ENCODE data around the gene AMZ2. TPM values are rescaled to one million over a fixed set of nuclear protein-coding genes. Genes with fewer than 3 reads are reported as not detected.

Gene AMZ2
- total RNA-seq, 2 donors from 2014 or later, result 31.5 to 44.1 TPM

DNA sequence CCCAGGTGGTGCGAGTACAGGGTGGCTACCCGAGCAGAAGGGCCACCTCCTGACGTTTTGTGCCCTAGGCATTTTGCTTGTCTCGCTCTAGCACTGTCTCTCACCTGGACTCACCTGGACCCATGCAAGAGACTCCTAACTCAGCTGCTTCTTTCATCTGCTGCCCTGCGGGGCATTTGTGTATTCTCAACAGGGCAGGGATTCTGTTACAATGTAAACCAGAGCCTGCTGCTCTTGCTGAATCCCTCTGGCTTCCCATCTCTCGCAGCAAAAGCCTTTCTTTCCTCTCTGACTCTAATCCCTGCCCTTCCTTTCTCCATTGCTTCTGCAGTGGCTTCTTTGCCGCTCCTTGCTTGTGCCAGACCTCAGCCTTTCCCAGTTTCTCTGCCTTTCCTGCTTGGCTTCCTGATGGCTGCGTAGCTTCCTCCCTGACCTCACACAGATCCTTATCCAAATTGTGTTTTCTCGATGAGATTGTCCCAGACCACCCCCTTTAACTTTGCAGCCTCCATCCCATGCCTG, 53.7 kb downstream of the AMZ2 start:
- Histone ChIP-seq H3K9ac (ENCODE audit: low read depth in 2 of 2, low read length in 2 of 2) (no peak overlapping the region), H3K4me1 (no peaks in the 10 kb centered on the region), H3K4me3 (no peak overlapping the region), H3K36me3 (no peaks in the 10 kb centered on the region), H3K27ac (no peak overlapping the region), H3K9me3 (no peaks in the 10 kb centered on the region), H3K27me3 (no peaks in the 10 kb centered on the region)
- TF ChIP-seq, protein P1, sequence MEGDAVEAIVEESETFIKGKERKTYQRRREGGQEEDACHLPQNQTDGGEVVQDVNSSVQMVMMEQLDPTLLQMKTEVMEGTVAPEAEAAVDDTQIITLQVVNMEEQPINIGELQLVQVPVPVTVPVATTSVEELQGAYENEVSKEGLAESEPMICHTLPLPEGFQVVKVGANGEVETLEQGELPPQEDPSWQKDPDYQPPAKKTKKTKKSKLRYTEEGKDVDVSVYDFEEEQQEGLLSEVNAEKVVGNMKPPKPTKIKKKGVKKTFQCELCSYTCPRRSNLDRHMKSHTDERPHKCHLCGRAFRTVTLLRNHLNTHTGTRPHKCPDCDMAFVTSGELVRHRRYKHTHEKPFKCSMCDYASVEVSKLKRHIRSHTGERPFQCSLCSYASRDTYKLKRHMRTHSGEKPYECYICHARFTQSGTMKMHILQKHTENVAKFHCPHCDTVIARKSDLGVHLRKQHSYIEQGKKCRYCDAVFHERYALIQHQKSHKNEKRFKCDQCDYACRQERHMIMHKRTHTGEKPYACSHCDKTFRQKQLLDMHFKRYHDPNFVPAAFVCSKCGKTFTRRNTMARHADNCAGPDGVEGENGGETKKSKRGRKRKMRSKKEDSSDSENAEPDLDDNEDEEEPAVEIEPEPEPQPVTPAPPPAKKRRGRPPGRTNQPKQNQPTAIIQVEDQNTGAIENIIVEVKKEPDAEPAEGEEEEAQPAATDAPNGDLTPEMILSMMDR (IDR thresholded peaks at IDR 0.05), result no peak
- intact Hi-C loops (cut with DNase I), result no loop called here
- no peak for DNase-seq

GRCh38 chr17:68302066-68302564, 54.3 kb downstream of the AMZ2 start:
- intact Hi-C loops (cut with DNase I), result no loop called here
- Histone ChIP-seq H3K4me3 (no peak overlapping the region), H3K9me3 (no peaks in the 10 kb centered on the region), H3K27ac (no peak overlapping the region), H3K36me3 (no peaks in the 10 kb centered on the region), H3K27me3 (no peaks in the 10 kb centered on the region), H3K4me1 (no peaks in the 10 kb centered on the region), H3K9ac (ENCODE audit: low read depth in 2 of 2, low read length in 2 of 2) (no peak overlapping the region)
- DNase-seq, result no peak
- TF ChIP-seq, protein P1 (IDR thresholded peaks at IDR 0.05), result no peak

- H3K9me3 ChIP-seq, result no peaks in the 10 kb centered on the region
- H3K27ac ChIP-seq, result no peak overlapping the region
- intact Hi-C loops (cut with DNase I), result no loop called here
- no peak overlapping the region for H3K9ac ChIP-seq (ENCODE audit: low read depth in 2 of 2, low read length in 2 of 2)
- TF ChIP-seq, protein P1 (IDR thresholded peaks at IDR 0.05), result no peak
- no peak overlapping the region for H3K4me3 ChIP-seq
- H3K4me1 ChIP-seq, result no peaks in the 10 kb centered on the region
- no peaks in the 10 kb centered on the region for H3K27me3 ChIP-seq
- no peaks in the 10 kb centered on the region for H3K36me3 ChIP-seq
- DNase-seq, result no peak
These were observed 54.8 kb downstream of the AMZ2 start for GRCh38 chr17:68302666-68303065.

DNA sequence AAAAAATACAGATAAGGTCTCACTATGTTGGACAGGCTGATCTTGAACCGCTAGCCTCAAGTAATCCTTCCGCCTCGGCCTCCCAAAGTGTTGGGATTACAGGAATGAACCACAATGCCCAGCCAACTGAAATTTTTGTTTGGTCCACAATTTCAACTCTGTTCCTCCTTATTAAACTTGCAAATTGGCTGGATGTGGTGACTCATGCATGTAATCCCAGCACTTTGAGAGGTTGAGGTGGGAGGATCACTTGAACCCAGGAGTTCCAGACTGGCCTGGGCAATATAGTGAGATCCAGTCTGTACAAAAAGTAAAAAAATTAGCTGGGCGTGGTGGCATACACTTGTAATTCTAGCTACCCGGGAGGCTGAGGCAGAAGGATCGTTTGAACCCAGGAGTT, 56.9 kb downstream of the AMZ2 start:
- H3K9ac ChIP-seq (ENCODE audit: low read depth in 2 of 2, low read length in 2 of 2), result no peak overlapping the region
- H3K4me3 ChIP-seq, result no peak overlapping the region
- H3K27me3 ChIP-seq, result no peaks in the 10 kb centered on the region
- TF ChIP-seq, protein P1 (IDR thresholded peaks at IDR 0.05), result no peak
- H3K9me3 ChIP-seq, result no peaks in the 10 kb centered on the region
- H3K4me1 ChIP-seq, result no peaks in the 10 kb centered on the region
- H3K36me3 ChIP-seq, result no peaks in the 10 kb centered on the region
- DNase-seq, result no peak
- intact Hi-C loops (cut with DNase I), result no loop called here
- H3K27ac ChIP-seq, result no peak overlapping the region

DNA sequence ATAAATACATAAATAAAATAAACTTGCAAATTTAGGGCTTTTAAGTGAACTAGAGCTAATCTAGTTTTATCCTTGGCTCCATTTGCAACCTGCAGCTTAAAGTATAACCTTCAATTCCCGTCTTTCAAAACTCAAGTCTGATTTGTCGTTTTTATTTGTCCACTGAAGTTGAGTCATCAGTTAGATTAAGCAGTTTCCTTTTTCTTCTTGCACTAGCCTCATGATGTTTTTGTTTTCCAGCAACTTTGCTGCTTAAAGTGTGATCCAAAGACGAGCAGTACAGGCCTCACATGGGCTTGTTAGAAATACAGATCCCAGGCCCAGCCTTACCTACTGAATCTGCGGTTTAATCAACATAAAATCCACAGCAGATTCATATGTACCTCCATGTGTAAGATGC, 57.3 kb downstream of the AMZ2 start:
- Histone ChIP-seq H3K4me1 (no peaks in the 10 kb centered on the region), H3K4me3 (no peak overlapping the region), H3K27me3 (no peaks in the 10 kb centered on the region), H3K9me3 (no peaks in the 10 kb centered on the region), H3K27ac (no peak overlapping the region), H3K36me3 (no peaks in the 10 kb centered on the region), H3K9ac (ENCODE audit: low read depth in 2 of 2, low read length in 2 of 2) (no peak overlapping the region)
- intact Hi-C loops (cut with DNase I), result no loop called here
- no peak for DNase-seq
- TF ChIP-seq, protein P1 (IDR thresholded peaks at IDR 0.05), result no peak

Other genes with a start within 250 kb of the AMZ2 start
- gene KPNA2, start 212.3 kb upstream of the AMZ2 start, total RNA-seq, result 100 to 1,000 TPM in 1 of 2 donors, 10 to 100 TPM in 1; 43.2 to 143 TPM
- under 1 TPM; 0.15 to 0.19 TPM for gene SLC16A6, start 43.1 kb downstream of the AMZ2 start, total RNA-seq
- gene ARSG, start 43.5 kb downstream of the AMZ2 start, total RNA-seq, result under 1 TPM; 0.24 to 0.79 TPM
- gene WIPI1, start 209.5 kb downstream of the AMZ2 start, total RNA-seq, result 10 to 100 TPM; 77.1 to 79.1 TPM

Data from colonic mucosa (tissue), 4 donors.